ENCODE data around the gene LCE1B.

The LCE1B gene, protein sequence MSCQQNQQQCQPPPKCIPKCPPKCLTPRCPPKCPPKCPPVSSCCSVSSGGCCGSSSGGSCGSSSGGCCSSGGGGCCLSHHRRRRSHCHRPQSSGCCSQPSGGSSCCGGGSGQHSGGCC

DNA sequence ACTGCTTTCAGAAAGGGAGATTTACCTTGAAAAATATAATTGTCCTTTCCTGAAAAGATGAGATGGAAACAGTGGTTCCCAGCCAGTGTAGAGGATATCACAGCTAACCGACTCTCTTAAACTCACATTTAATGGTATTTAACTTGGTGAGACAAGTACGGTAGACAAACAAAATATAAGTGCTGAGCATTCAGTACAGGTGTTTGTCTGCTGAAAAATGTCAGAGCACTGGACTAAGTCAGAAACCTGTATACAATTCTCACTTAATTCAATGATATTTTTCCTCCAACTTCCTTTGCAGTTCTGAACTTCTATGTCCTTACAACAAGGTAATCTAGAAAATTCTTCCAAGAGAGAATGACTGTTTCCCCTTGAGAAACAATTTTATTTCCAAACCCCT lies at the start of gene LCE1B:
Gene LCE1B (plus strand): TSS at position 301 of the 400 bp plus-strand sequence. CDS start 476 bp downstream, outside the sequence.
- no peak for DNase-seq

DNA sequence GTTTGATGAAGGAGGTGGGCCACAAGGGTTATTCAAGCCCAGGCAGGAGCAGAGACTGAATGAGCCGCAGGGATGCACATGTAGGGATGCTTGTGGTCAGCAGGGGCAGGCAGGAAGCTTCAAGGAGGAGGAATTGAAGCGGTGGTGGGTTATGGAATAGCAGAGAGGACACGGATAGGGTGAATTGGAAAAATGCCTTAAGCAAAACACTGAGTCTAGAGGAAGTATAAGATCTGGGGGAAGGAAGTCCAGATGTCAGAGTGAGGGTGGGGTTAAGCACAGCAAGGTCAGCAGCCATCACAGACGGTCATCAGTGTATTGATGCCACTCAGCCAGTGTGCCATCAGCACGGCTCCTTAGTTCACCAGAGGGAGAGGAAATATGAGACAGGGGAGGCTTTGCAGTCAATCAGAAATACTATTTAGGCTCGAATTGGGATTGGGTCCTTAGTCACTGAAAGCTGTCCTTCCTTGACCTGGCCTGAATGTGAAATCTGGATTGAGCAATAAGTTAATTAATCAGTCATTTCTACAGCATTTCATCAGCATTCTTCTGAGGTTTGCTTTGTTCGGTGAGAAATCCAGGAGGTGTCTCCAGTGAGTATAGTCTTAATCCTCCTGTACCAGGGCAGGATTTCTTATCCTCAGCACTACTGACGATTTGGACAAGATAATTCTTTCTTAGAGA lies 42.8 kb upstream of the LCE1B start:
- DNase-seq: no peak

DNA sequence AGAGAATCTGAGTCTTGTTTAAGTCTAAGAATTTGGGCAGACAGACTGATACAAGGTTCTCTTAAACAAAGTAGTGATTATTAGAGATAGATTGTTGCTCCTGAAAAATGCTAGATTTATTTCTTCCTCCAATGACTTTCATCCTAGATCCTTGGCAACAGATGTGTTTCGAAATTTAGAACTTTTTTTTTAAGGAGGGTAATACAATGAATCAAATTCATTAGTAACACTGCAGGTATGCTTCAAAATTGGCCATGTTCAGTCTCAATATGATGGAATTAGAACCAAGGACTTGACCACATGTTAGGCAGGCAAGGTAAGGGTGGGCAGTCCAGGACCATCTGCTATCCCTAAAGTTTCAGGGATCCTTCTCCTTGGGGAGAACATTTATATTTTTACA lies 41.4 kb upstream of the LCE1B start:
- no peak for DNase-seq

DNA sequence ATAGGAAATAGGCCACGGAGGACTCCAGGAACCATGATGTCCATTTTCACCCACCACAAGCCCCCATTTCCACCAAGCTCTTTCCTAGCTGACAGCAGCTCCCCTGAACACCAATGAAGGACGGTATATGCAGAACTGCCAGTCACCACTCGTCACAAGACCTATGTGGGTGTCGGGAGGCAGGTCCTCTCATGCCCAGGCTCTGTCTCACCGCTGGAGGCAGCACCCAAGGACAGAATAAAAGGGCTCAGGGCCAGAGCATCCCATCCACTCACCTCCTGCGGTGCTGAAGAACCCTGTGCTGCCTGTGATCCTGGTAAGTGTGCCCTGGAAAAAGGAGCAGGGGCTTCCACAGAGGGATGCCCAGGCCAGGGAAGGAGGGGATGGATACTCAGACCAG lies 36.9 kb upstream of the LCE1B start, which contains the start of gene LCE1F:
Gene LCE1F (plus strand): TSS at position 266 of the 400 bp plus-strand sequence. CDS start 1,232 bp downstream, outside the sequence.
- DNase-seq: no peak

DNA sequence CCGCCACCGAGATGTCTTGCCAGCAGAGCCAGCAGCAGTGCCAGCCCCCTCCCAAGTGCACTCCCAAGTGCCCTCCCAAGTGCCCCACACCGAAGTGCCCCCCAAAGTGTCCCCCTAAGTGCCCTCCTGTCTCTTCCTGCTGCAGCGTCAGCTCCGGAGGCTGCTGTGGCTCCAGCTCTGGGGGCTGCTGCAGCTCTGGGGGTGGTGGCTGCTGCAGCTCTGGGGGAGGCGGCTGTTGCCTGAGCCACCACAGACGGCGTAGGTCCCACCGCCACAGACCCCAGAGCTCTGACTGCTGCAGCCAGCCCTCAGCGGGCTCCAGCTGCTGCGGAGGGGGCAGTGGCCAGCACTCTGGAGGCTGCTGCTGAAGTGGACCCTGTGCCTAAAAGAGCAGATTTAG lies 35.4 kb upstream of the LCE1B start:
- no peak for DNase-seq

DNA sequence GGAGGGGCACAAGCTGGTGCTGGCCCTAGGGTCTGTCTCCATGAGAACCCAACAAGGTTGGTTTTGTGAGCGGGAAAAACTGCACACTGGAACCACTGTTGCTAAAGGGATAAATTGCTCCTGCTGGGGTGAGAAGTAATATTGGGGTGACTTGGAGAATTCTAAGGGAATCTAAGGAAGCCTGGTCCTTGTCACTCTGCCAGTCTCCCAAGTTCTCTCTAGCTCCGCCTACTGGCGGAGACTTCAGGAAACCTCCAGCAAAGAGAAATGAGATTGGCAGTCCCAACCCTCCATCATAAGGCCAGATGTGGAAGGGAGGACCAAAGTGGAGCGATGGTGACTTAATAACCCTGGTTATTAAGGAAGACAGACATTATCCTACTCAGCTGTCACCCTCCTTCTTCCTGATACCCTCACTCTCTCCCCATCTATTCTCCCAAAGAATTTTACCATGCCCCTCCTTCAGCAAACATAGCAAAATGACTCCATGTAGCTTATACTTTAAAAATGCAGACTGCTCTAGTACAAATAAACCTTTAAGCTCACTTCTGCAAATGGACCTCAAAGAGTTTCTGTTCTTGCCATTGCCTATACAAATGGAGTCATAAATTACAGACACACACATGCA lies 34.1 kb upstream of the LCE1B start:
- DNase-seq: no peak

DNA sequence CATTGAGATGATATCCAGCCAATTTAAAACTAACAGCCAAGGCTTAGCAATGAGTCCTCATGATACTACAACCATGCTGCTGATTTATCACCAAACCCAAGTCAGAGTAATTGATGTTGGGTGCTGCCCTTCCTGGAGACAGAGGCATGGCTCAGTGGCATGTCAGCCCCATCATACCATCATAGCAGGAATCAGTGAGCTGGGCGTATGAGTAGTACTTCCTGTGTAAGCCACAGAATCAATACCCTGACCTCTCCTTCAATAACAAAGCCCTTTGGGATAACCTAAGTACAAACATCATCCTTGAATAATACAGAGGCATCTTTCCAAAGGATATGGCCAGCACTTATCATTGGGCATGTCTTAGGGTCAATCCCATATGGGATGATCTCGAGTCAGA lies 28.7 kb upstream of the LCE1B start:
- no peak for DNase-seq

DNA sequence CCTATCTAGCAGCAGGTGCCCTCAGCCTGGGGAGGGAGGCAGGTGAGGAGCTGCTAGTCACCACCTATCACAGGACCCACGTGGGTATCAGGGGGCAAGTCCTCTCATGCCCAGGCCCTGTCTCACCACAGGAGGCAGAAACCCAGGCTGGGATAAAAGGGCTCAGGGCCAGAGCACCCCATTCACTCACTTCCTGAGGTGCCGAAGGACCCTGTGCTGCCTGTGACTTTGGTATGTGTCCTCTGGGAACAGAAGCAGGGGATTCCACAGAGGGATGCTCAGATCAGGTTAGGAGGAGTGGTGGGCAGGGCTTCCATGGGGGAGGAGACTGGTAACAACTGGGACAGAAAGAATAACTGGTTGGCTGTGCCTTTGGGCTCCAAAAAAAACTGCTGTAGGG lies 25.7 kb upstream of the LCE1B start, which contains the start of gene LCE1E:
Gene LCE1E (plus strand): TSS at position 181 of the 400 bp plus-strand sequence. CDS start 1,043 bp downstream, outside the sequence.
- peak; percentile 10 for DNase-seq

DNA sequence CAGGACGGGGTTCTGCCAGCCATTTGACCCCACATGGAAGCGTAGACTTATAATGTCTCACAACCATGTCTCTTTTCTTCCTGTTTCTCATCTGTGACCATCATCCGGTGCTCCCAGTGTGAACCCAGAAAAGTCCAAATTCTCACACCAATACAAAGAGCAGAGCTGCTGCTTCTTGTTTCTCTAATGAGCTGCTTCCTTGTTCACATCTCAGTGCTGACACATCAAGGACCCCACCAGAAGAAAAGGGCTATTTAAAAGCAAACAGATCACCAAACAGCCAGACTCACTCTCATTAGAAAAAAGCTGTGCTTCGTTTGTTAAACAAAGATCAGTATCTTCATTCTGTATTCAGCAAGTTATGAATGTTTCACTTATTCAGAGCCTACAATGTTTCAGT lies 16.1 kb upstream of the LCE1B start:
- DNase-seq: no peak

DNA sequence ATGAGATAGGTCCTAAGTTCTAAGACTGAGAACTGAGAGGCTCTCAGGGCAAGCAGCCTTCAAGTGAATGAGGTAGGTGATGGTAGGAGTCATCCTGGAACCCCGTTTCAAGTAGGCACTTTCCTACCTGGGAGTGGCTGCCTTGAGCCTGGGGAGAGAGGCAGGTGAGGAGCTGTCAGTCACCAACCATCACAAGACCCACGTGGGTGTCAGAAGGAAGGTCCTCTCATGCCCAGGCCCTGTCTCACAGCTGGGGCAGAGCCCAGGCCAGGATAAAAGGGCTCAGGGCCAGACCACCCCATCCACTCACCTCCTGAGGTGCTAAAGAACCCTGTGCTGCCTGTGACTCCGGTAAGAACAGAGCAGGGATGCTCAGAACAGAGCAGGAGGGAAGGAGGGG lies 15.3 kb upstream of the LCE1B start, which contains the start of gene LCE1D:
Gene LCE1D (plus strand): TSS at position 301 of the 400 bp plus-strand sequence. CDS start 1,074 bp downstream, outside the sequence.
- no peak for DNase-seq

DNA sequence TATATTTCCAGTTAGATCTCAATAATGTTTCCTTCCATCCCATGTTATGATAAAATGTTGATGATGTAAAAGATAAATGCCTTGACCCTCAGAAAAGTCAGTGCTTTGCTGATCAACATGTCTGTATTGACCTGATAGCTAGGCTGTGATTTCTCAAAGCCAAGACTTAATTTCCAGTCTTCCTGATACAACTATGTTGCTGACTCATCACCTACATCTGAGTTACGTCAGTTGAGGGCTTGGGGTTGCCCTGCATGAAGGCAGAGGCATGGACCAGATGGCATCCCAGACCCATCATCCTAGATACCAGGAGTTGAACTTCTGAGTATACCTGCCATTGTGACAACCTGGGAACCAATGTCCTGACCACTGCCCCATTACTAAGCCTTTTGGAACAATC lies 10.4 kb upstream of the LCE1B start:
- no peak for DNase-seq

DNA sequence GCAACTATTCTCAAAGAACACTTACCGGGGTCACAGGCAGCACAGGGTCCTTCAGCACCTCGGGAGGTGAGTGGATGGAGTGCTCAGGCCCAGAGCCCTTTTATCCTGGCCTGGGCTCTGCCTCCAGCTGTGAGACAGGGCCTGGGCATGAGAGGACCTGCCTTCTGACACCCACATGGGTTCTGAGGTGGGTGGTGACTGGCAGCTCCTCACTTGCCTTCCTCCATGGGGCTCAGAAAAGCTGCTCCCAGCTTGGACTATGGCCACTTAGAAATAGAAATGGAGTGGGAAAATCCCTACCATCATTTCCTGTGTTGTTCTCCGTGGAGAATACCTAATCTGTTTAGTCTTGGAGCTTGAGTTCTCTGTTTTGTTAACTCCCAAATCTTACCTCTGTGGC lies 5.2 kb upstream of the LCE1B start, which contains the start of gene LCE1C:
Gene LCE1C (minus strand): TSS at position 76 of the 400 bp plus-strand sequence. CDS start 1,173 bp downstream, outside the sequence.
- DNase-seq: no peak

DNA sequence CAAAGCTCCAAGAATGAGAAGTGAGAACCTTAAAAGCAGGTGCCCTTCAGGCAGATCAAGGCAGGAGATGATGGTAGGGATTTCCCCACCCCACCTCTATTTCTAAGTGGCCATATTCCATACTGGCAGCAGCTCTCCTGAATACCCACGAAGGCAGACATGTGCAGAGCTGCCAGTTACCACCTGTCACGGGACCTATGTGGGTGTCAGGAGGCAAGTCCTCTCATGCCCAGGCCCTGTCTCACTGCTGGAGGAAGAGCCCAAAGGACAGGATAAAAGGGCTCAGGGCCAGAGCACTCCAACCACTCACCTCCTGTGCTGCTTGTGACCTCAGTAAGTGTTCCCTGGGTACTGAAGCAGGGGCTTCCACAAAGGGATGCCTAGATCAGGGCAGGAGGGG lies 721 bp upstream of the LCE1B start:
- DNase-seq: no peak

DNA sequence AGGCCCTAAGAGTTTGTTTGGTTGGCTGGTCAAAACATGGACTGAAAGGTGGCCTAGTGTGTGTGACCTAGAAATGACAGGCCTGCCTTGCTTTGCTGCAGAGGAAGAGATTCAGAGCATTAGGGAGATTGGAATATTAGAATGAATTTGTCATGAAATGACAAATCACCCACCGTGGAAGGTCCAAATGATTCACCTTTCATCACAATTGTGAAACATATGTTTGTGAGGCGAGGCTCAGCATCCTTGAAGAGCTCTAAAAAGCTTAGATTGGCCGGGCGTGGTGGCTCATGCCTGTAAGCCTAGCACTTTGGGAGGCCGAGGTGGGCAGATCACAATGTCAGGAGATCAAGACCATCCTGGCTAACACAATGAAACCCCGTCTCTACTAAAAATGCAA lies 5.5 kb downstream of the LCE1B start:
- DNase-seq: no peak

DNA sequence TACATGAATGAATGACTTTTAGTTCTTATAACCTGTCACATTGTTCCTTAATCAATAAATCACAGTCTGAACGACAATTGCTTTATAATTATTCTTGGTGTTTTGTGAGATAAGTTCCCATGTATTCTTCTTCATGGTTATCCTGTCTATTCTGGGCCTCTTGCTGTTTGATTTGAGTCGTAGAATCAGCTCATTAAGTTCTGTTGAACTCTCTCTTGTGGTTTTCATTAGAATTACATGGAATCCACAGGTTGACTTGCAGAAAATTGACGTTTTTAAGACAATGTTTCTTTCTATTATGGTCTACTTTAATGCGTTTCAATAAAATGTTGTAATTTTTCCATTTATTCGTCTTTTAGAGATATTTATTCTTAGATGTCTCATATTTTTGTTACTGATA lies 11.5 kb downstream of the LCE1B start:
- no peak for DNase-seq

DNA sequence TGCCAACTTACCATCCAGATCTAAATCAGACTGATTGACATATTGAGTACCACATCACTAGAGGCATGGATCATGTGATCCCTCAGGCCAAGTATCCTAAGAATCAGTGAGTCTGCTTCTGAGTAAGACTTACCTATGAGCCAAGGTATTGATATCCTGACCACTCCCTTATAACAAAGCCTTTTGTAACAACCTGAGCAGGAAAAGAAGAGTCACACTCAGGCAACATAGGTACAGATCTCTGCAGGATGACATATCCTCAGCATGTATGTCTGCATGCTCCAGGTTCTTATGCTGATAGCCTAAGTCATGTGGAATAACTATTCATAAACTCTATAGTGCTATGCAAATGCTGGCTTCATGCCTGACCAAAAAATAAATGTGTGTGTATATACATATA lies 13.2 kb downstream of the LCE1B start:
- no peak for DNase-seq

DNA sequence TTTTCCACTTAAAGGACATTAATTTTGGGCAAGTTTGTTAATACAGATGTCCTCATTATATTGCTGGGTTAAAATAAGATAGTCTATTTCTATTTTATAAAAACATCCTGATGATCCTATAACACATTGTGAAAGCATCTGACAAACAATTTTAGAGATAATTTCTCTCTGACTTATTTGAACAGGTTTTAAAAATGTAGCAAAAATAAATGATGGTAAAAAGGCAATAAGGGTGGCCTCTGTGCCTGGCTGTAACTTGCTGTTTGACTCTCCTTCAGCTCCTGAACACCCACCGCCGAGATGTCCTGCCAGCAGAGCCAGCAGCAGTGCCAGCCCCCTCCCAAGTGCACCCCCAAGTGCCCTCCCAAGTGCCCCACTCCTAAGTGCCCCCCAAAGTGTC lies 15.4 kb downstream of the LCE1B start, which contains the start of gene LCE1A:
Gene LCE1A (plus strand): TSS at position 301 of the 400 bp plus-strand sequence. CDS start 0 bp downstream, at position 301.
- no peak for DNase-seq

DNA sequence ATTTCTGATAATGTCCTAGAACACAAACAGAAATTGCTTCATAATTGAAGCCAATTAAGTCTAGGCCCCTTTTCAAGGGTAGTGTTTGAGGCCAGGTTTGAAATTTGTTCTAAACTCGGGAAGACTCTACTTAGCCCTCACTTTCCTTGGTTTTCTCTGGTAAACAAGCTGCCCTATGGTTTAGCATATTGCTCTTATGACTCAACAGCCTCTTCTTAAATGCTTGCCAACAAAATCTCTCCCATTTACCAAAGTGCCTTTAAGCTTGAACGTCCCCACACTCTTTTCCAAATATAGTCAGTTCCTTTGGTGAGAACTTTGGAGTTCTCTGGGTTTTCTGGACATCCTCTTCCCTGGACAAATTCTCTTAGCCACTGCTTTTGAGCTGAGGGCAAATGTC lies 25.1 kb downstream of the LCE1B start:
- no peak for DNase-seq

DNA sequence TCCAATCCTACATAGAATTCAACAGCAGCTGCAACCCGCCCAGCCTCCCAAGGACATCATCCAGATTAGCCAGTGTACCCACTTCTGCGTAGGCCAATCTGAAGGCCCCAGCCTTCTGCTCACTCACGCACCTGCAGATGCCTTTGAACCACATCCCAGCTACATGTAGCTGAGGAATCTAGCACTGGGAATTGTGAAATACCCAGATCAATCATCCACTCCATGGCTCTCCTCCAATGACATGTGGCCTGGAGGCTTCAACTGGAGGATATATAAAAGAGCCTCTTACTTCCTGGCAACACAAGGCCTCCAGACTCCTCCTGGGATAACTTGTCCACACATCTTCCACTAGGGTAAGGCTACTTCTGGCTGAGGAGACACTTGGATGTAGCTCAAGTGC lies 30.8 kb downstream of the LCE1B start, which contains the start of gene LCE6A:
Gene LCE6A (plus strand): TSS at position 301 of the 400 bp plus-strand sequence. CDS start 665 bp downstream, outside the sequence.
- DNase-seq: no peak

DNA sequence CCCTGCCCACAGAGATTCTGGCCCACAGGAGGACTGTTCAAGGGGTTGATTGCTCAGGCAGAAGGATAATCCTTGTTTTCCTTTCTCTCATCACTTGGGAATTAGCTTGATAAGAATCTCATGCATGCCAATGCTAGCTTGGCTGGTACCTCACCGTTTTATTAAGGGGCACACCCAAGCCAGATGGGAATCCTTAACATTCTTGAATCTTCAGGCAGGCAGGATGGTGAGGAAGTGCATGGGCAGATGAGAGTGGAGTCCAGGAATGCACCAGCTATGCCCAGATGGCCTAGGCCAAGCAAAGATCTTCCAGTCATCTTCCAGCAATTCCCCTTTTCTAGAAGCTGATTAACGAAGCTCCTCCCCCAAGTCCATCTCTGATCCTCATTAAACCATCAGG lies 43.9 kb downstream of the LCE1B start:
- no peak for DNase-seq

DNA sequence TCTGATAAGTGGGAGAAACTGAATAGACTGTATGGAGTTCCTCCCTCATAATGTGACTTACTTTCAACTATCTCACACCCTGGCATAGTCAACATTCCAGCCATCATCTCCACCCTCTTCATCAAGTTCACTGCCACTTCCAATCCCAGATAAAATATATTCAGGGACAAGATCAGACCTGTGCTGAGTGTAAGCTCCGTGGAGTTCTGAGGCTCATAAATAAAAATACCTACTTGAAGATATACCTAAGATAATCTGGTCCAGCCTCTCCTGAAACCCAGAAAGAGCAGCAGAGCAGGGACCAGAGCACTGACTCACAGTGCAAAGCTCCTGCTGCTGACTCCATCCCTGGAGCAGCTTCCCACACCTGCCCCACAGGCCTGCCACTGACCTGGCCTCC lies 46.3 kb downstream of the LCE1B start:
- DNase-seq: no peak

DNA sequence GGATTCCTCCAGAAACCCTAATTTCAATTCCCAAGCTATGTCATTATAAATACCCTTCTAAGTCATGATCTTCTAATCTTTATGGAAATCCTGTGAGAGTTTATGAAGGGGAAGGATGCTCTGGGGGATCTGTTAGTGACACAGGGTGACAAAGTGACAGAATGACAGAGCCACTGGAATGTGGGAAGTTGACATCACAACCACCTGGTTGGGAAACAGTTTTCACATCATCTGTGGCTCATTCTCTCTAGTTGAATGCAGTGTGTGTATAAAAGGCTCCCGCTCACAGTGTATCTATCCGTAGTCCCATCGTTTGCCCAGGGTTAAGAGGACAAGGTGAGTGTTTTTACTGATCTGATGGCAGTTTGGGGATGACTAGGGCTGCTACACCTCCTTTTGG lies 47.9 kb downstream of the LCE1B start, which contains the start of gene LCE7A:
Gene LCE7A (plus strand): TSS at position 301 of the 400 bp plus-strand sequence. CDS start 702 bp downstream, outside the sequence.
- no peak for DNase-seq

DNA sequence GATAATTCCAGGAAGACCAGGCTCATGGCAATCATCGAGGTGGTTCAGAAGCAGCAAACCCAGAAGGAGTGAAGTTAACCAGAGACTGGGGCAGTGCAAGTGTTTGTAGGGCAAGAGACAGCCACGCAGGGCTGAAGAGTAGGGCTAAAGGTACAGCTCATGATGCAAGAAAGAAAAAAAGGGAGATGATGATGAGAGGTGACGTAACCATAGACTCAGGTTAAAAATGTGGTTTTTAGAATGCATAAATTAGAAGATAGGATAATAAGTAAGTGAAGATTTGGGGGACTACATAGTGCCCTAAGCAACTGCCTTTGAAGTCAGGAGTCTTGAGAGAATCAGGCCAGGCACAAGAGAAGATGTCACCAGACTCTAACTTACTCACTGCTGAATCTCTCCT lies 48.4 kb downstream of the LCE1B start:
- DNase-seq: no peak

DNA sequence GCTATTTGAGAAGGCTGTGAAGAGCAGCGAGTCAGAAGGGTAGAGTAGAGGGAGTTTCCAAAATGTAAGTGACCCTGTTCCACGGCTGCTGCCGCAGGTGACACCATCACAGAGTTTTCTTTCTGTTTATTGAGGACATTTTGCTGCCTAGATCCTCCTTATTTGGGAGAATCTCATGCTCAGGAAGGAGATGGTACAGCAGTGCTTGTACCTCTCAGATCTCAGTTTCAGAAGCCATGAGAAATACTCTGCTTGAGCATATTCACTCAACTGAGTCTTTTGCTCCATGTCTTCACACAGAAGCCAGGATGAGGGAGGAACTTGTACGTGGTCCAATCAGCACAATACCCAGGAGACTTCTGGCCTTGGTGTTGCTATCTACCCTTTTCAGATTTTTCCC lies 49.6 kb downstream of the LCE1B start:
- DNase-seq: no peak
